Parathyroid adenoma (tissue), 2 donors: ENCODE data around the gene PRAMEF20.
"Not testable (repeated sequence)": the region's sequence is repeated elsewhere in the genome, so short reads cannot be mapped to it uniquely, and the experiment has no call there.

Experiments used
- H2AFZ ChIP-seq: fragments of 300-600 bp; sonication (generic); one replicate; pipeline ENCODE4 v1.7.0; 2017; ENCODE audit warnings: antibody characterized with exemption, mild to moderate bottlenecking
- H3K27ac ChIP-seq: fragments of 300-600 bp; sonication (generic); one replicate; pipeline ENCODE4 v1.7.0; 2017
- H3K27me3 ChIP-seq: fragments of 300-600 bp; sonication (generic); one replicate; pipeline ENCODE4 v1.7.0; 2017; ENCODE audit warnings: low read length; ENCODE audit not compliant: control insufficient read depth, insufficient read depth
- H3K36me3 ChIP-seq: fragments of 300-600 bp; sonication (generic); one replicate; pipeline ENCODE4 v1.7.0; 2017; ENCODE audit warnings: low read length; ENCODE audit not compliant: control insufficient read depth, insufficient read depth
- H3K4me1 ChIP-seq: fragments of 300-600 bp; sonication (generic); one replicate; pipeline ENCODE4 v1.7.0; 2017; ENCODE audit warnings: control low read depth
- H3K4me2 ChIP-seq: fragments of 300-600 bp; sonication (generic); one replicate; pipeline ENCODE4 v1.7.0; 2017; ENCODE audit warnings: low read length
- H3K4me3 ChIP-seq: fragments of 300-600 bp; sonication (generic); one replicate; pipeline ENCODE4 v1.7.0; 2017; ENCODE audit warnings: low read depth, low read length
- H3K79me2 ChIP-seq: fragments of 300-600 bp; sonication (generic); one replicate; pipeline ENCODE4 v1.7.0; 2017; ENCODE audit warnings: control low read depth
- H3K9ac ChIP-seq: fragments of 300-600 bp; sonication (generic); one replicate; pipeline ENCODE4 v1.7.0; 2017; ENCODE audit warnings: mild to moderate bottlenecking
- H3K9me3 ChIP-seq: fragments of 300-600 bp; sonication (generic); one replicate; pipeline ENCODE4 v1.7.0; 2017; ENCODE audit warnings: low read length; ENCODE audit not compliant: control insufficient read depth
- donor health status: primary hyperparathyroidism.

PRAMEF20 gene

DNA sequence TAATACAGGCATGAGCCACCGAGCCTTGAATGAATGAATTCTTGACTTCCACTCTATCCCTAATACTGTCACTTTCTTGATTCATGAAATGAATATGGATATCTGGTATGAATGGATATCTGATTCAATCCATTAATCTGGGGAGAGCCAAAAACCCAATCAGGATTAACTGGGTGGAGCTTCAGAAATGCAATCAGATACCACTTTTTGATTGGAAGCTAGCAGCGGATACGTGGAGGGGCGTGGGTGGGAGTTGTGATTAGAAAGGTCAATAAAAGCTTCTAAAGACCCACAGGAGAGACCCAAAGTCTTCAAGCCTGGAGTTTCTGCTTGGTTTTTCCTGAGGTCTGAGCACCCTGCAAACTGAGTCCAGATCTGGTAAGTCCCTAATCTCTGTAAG lies at the start of gene PRAMEF20:
TSS of gene PRAMEF20 (plus strand) at position 301 of the 400 bp plus-strand sequence. CDS start 5,905 bp downstream, outside the sequence.
- not testable (repeated sequence) for H3K79me2 ChIP-seq, H3K4me1 ChIP-seq, H3K27ac ChIP-seq, H3K4me3 ChIP-seq, H3K4me2 ChIP-seq, H3K9ac ChIP-seq, H3K36me3 ChIP-seq, H3K9me3 ChIP-seq, H2AFZ ChIP-seq, H3K27me3 ChIP-seq

- H3K36me3 ChIP-seq, H3K27me3 ChIP-seq, H3K9ac ChIP-seq, H3K4me2 ChIP-seq, H3K27ac ChIP-seq, H3K4me1 ChIP-seq, H3K79me2 ChIP-seq, H3K4me3 ChIP-seq, H3K9me3 ChIP-seq, H2AFZ ChIP-seq: not testable (repeated sequence)
Observed at GRCh38 chr1:13362364-13362763, 47.9 kb upstream of the PRAMEF20 start.

DNA sequence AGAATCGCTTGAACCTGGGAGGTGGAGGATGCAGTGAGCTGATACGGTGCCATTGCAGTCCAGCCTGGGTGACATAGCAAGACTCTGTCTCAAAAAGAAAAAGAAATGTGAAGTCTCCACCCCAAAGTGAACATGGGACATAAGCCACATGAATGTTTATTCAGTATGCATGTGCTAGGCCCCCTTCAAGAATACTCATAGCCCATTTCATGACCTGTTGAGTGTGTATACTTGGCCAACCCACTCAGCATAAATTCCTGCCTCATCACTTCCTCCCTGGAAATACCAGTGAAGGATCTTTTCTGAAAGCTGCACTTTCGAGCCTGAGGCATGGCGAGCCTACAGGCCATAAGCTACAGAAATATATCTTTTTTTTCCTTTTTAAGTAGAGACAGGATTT lies 45.3 kb upstream of the PRAMEF20 start:
- H3K27me3 ChIP-seq, H3K9ac ChIP-seq, H3K27ac ChIP-seq, H3K79me2 ChIP-seq, H3K36me3 ChIP-seq, H3K4me1 ChIP-seq, H2AFZ ChIP-seq, H3K4me3 ChIP-seq, H3K9me3 ChIP-seq, H3K4me2 ChIP-seq: not testable (repeated sequence)

GRCh38 chr1:13366536-13366935 lies 43.7 kb upstream of the PRAMEF20 start:
- not testable (repeated sequence) for H3K27me3 ChIP-seq, H3K4me3 ChIP-seq, H2AFZ ChIP-seq, H3K4me1 ChIP-seq, H3K9me3 ChIP-seq, H3K4me2 ChIP-seq, H3K79me2 ChIP-seq, H3K36me3 ChIP-seq, H3K27ac ChIP-seq, H3K9ac ChIP-seq

DNA sequence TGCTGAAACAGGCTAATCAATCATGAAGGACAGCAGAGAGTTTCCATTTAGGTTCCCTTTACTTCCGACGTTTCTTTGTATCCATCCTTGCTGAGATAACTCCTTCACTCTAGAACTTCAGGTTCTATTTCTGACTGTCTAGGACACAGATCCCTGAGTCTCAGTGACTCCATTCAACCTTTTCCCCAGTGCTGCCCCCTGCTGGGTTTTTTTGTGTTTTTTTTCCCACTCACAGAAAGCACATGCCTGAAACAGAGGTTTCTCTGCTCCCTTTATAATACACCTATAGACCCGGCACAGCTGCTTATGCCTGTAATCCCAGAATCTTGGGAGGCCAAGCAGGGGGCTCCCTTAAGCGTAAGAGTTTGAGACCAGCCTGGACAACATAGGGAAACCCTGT lies 41.7 kb upstream of the PRAMEF20 start:
- H3K27me3 ChIP-seq, H3K36me3 ChIP-seq, H2AFZ ChIP-seq, H3K4me1 ChIP-seq, H3K9ac ChIP-seq, H3K9me3 ChIP-seq, H3K4me3 ChIP-seq, H3K4me2 ChIP-seq, H3K79me2 ChIP-seq, H3K27ac ChIP-seq: not testable (repeated sequence)

DNA sequence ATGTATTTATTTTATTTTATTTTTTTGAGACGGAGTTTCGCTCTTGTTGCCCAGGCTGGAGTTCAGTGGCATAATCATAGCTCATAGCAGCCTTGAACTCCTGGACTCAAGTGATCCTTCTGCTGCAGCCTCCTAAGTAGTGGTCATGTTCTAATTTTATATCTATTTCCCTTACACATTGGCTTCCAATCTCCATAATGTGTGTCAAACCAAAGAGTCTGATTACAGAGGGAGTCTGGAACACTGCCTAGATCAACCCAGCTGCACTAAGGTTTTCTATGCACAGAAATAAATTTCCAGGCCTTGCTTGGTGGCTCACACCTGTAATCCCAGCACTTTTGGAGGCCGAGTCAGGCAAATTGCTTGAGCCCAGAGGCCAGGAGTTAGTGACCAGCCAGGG lies 31.3 kb upstream of the PRAMEF20 start:
- not testable (repeated sequence) for H3K9me3 ChIP-seq, H3K4me1 ChIP-seq, H3K4me2 ChIP-seq, H3K9ac ChIP-seq, H2AFZ ChIP-seq, H3K36me3 ChIP-seq, H3K4me3 ChIP-seq, H3K27me3 ChIP-seq, H3K27ac ChIP-seq, H3K79me2 ChIP-seq

DNA sequence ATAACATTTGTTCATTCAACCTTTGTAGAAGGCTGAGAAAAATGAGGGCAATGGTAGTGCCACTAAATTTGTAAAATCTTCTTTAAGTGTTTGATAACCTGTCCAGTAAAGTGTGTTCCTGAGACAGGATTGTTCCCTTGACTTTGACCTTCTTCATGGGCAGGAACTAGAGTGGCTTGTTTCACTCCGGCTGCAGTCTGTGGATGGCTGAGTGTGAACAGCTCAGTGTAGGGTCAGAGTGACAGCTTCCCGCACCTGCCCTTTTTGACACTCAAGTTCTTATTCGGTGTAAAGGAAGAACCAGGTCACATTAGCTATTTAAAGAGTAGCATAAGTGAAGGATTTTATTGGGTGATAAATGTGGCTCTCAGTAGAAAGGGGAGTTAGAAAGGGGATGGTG lies 29.9 kb upstream of the PRAMEF20 start:
- not testable (repeated sequence) for H3K27ac ChIP-seq, H3K9ac ChIP-seq, H3K4me2 ChIP-seq, H3K27me3 ChIP-seq, H3K9me3 ChIP-seq, H3K79me2 ChIP-seq, H3K4me3 ChIP-seq, H3K36me3 ChIP-seq, H3K4me1 ChIP-seq, H2AFZ ChIP-seq

DNA sequence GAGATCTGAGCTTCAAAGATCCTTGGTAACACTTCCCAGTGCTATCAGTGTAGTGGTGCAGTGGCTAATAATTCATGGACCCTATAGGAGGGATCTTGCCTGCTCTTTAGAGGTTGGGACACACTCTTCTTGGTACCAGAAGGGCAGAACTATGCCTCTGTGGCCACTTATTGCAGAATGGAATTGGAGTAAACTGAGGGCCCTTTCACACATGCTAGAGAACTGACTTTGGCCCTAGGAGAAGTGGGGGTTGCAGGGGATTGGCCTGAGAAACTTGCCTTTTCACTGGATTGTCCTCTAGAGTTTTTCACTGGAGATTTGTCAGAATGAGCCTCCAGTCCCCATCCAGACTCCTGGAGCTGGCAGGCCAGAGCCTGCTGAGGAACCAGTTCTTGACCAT lies 20.9 kb upstream of the PRAMEF20 start, which contains the start of gene PRAMEF17:
TSS of gene PRAMEF17 (plus strand) at position 301 of the 400 bp plus-strand sequence. CDS start at position 327, 26 bp downstream.
- not testable (repeated sequence) for H3K9me3 ChIP-seq, H3K4me2 ChIP-seq, H2AFZ ChIP-seq, H3K4me3 ChIP-seq, H3K36me3 ChIP-seq, H3K27me3 ChIP-seq, H3K79me2 ChIP-seq, H3K4me1 ChIP-seq, H3K27ac ChIP-seq, H3K9ac ChIP-seq

DNA sequence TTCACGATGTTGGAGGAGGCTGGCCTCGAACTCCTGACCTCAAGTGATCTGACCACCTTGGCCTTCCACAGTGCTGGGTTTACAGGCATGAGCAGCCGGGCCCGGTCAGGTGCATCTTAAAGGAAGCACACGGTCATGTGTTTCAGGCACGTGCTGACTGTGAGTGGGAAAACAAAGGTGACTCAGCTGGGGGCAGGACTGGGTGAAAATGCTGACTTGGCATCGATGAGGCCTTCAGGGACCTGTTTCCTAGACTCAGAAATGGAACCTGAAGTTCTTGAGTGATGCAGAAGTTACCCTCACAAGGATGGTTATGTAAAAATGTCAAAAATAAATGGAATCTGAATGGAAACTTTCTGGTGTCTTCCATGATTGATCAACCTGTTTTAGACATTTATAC lies 17.2 kb upstream of the PRAMEF20 start:
- H3K36me3 ChIP-seq = not testable (repeated sequence)

DNA sequence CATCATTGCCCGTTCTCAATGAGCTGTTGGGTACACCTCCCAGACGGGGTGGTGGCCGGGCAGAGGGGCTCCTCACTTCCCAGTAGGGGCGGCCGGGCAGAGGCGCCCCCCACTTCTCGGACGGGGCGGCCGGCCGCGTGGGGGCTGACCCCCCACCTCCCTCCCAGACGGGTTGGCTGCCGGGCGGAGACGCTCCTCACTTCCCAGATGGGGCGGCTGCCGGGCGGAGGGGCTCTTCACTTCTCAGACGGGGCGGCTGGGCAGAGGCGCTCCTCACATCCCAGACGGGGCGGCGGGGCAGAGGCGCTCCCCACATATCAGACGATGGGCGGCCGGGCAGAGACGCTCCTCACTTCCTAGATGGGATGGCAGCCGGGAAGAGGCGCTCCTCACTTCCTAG lies 15.5 kb upstream of the PRAMEF20 start:
- H3K4me3 ChIP-seq, H3K9ac ChIP-seq, H2AFZ ChIP-seq, H3K4me2 ChIP-seq, H3K27ac ChIP-seq, H3K9me3 ChIP-seq, H3K36me3 ChIP-seq, H3K27me3 ChIP-seq, H3K4me1 ChIP-seq, H3K79me2 ChIP-seq: not testable (repeated sequence)

More for the DNA sequence above, 17.2 kb upstream of the PRAMEF20 start:
- H3K4me3 ChIP-seq, H3K9me3 ChIP-seq, H3K27me3 ChIP-seq, H3K27ac ChIP-seq, H3K9ac ChIP-seq, H3K4me1 ChIP-seq, H3K79me2 ChIP-seq, H2AFZ ChIP-seq, H3K4me2 ChIP-seq: not testable (repeated sequence)

DNA sequence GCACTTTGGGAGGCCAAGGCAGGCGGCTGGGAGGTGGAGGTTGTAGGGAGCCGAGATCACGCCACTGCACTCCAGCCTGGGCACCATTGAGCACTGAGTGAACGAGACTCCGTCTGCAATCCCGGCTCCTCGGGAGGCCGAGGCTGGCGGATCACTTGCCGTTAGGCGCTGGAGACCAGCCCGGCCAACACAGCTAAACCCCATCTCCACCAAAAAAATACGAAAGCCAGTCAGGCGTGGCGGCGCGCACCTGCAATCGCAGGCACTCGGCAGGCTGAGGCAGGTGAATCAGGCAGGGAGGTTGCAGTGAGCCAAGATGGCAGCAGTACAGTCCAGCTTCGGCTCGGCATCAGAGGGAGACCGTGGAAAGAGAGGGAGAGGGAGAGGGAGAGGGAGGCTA lies 14.9 kb upstream of the PRAMEF20 start:
- not testable (repeated sequence) for H3K79me2 ChIP-seq, H3K9me3 ChIP-seq, H3K9ac ChIP-seq

More for the DNA sequence above, 14.9 kb upstream of the PRAMEF20 start:
- not testable (repeated sequence) for H3K27ac ChIP-seq, H2AFZ ChIP-seq, H3K27me3 ChIP-seq, H3K4me3 ChIP-seq, H3K4me2 ChIP-seq, H3K36me3 ChIP-seq, H3K4me1 ChIP-seq
